ENCODE measurements around the gene EVA1B.

EVA1B gene

DNA sequence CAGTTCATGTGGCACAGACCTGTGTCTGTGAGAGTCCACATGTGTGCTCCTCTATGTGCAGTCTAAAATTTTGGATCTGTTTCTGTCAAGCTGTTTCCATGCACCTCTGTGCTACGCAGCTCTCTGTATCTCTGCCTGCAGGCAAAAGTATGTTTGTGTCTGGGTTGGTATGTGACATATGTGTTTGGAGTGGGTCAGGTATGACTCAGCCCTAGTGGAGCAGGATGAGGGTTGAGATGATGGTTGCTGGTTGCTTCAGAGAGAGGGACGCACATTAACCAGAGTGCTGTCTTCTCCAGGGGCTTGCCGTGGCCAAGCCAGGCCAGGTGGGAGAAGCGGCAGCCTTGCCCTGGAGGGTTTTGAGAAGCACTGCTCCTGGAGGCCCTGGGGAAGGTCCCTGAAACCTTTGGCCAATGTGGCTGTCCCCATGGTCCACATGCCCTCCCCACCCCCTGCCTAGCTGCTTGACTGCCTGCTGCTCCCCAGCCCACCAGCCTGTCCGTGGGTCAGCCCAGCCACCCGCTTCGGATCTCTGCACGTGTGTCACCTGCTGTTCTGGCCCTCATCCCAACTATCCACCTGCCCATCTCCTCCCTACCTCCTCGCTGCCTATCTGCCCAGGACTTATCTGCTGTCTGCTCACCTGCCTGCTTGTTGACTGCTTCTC, 4.1 kb upstream of the EVA1B start:
- H3K4me3 ChIP-seq (ENCODE audit: low read depth, low read length): no peak overlapping the region
- TF ChIP-seq, protein P1, sequence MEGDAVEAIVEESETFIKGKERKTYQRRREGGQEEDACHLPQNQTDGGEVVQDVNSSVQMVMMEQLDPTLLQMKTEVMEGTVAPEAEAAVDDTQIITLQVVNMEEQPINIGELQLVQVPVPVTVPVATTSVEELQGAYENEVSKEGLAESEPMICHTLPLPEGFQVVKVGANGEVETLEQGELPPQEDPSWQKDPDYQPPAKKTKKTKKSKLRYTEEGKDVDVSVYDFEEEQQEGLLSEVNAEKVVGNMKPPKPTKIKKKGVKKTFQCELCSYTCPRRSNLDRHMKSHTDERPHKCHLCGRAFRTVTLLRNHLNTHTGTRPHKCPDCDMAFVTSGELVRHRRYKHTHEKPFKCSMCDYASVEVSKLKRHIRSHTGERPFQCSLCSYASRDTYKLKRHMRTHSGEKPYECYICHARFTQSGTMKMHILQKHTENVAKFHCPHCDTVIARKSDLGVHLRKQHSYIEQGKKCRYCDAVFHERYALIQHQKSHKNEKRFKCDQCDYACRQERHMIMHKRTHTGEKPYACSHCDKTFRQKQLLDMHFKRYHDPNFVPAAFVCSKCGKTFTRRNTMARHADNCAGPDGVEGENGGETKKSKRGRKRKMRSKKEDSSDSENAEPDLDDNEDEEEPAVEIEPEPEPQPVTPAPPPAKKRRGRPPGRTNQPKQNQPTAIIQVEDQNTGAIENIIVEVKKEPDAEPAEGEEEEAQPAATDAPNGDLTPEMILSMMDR (IDR thresholded peaks at IDR 0.05; ENCODE audit: low read depth, low read length): no peak

DNA sequence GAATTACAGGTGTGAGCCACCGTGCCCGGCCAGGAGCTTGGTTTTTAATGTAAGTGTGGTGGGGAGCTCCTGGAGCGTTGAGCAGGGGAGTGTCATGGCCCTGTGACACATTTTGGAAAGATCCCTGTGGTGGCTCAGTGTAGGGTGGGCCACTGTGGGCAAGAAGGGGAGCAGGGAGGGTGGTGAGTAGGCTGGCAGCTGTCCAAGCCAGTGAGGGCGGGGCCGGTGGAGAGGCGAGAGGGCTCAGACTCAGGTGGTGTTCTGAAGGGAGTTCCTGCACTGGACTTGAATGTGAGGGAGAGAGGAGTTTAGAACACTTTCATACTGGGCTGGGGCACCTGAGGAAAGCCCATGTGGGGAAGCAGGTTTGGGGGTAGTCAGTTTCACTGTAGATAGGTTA, 3.1 kb upstream of the EVA1B start:
- TF ChIP-seq, protein P1 (IDR thresholded peaks at IDR 0.05; ENCODE audit: low read depth, low read length): no peak
- H3K4me3 ChIP-seq (ENCODE audit: low read depth, low read length): no peak overlapping the region

DNA sequence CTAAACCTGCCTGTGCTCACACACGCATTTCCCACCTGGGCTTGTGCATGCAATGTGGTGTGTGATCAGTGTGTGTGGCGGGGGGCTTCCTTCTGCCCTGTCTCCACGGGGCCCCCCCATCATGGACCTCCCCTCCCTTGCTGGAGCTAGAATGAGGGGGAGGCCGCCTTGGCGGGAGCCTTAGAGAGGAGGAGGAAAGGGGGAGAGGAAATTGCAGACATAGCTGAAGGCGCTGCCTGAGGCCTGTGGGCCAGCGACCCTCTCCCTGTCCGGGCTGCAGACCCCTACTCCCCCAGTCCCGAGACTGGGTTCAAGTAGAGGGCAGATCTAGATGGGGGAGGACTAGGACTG, 883 bp upstream of the EVA1B start:
- H3K4me3 ChIP-seq (ENCODE audit: low read depth, low read length): no peak overlapping the region

DNA sequence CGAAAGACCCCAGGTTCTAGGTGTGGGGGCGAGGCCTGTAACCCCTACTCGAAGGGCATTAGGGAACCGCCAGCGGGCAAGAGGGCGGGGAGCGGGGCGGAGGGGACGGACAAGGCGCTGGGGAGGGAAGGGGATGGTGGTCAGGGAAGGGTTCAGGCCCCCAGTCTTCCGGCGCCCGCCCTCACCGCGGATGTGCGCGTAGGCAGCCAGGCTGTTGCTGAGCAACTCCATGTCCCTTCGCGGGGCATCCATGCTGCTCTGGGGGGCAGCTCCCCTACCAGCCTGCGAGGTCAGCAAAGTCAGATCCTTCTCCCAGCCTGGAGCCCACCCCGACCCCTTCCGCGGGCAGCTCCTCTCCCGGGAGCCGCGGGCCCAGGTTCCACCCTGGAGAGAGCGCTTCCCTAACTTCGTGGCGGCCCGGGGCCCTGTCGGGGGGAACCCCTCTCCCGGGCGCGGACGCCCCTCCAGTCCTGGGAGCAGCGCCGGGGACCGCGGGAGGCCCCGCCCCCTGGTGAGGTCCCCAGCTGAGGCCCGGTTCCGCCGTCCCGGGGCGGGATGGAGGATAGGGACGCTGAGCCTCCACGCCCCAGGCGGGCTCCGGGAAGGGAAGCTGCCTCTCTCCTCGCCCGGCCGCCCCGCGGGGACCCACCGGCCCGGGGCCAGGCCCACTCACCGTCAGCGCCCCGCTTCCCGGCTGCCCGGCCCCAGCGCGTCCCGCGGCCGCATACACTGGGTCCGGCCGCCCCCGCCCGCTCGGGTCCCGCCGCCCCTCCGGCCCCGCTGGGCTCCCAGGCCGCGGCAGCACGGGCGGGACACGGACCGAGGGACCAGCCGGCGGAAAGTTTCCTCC, 434 bp downstream of the EVA1B start:
- H3K4me3 ChIP-seq (ENCODE audit: low read depth, low read length): peak overlapping the region; percentile 84
- TF ChIP-seq, protein P1 (IDR thresholded peaks at IDR 0.05; ENCODE audit: low read depth, low read length): no peak

More for the DNA sequence above, 883 bp upstream of the EVA1B start:
- TF ChIP-seq, protein P1 (IDR thresholded peaks at IDR 0.05; ENCODE audit: low read depth, low read length): no peak

DNA sequence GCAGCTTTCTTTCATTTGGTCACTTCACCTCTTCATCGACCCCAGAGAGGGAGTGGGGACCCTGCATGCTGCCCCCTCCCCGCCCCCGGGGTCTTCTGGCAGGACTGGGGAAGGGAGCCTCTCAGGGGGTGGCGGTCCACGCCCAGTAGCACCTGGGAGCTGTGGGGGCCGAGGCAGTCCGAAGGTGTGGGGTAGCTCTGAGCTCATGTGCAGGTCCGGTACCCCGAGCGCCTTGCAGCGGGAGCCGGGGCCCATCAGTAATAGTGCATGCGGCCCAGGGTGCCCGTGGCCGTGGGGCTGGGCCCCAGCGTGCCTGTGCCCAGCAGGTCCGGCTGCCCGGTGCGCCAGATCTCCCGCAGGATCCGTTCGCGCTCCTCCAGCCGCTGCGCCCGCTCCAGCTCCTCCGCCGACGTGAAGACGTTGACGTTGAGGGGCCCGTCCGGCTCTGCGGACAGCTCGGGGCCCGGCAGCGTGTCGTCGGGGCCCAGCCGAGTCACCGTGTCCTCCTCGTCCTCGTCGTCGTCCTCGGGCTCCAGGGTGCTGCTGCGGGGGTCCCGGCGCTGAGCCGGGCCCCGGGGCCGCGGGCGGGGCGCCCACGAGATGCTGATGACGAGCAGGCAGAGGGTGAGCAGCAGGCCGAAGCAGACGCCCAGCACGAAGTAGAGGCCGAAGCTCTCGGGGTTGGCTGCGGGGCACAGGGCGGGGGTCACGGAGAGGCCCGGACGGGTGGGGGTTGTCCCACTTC, 1.2 kb downstream of the EVA1B start:
- H3K4me3 ChIP-seq (ENCODE audit: low read depth, low read length): peak overlapping the region; percentile 84
- TF ChIP-seq, protein P1 (IDR thresholded peaks at IDR 0.05; ENCODE audit: low read depth, low read length): no peak

DNA sequence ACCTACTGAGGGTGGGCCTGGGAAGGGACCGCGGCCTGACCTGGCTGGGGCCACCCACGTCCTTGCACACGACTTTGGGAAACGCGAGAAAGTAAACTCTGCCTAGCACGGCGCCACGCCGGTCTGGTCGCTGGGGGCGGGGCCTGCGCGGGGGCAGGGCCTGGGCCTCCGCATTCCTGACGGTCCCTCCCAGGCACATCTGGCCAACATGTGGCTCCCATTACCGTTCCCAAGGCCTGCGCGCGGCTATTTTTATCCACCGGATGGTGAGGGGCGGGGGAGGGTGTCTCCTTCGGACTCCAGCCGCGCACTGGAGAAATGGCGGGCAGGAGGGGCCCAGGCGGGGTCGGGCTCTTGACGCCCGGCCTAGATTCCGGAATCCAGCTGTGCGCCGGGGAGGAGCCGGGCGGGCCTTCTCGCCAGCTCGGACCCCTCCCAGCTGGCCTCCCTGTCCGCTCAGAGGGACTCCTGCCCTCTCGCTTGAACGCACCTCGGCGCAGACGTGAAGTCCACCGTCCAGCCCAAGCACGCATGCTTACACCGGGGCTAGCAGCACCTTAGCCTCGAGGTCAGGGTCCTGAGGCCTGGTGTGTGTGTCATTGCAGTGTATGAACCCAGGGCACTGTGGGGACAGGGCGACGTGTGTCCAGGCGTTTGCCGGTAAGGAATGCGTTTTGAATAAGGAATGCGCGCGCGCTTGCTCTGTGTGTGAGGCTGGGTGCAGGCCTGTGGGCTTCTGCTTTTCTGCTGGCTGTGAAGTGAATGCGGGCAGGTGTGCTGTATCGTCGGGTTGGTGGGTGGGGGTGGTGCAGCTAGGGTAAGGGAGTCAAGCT, 2.1 kb downstream of the EVA1B start:
- H3K4me3 ChIP-seq (ENCODE audit: low read depth, low read length): peak overlapping the region; percentile 84
- TF ChIP-seq, protein P1 (IDR thresholded peaks at IDR 0.05; ENCODE audit: low read depth, low read length): no peak
